Measurements from ENCODE around the gene ATAD3B. TPM values are rescaled to one million over a fixed set of nuclear protein-coding genes. Genes with fewer than 3 reads are reported as not detected.
"Not testable (repeated sequence)": the region's sequence is repeated elsewhere in the genome, so short reads cannot be mapped to it uniquely, and the experiment has no call there.

The ATAD3B gene
- total RNA-seq, 1 donor from 2014 or later = 63.0 TPM

GRCh38 chr1:1533894-1534291 lies 62.3 kb downstream of the ATAD3B start:
- not testable (repeated sequence) for H3K4me3 Mint-ChIP-seq (ENCODE audit: unreplicated experiment); H3K4me2 ChIP-seq (ENCODE audit: low read length); FAIRE-seq; H3K4me3 ChIP-seq (ENCODE audit: insufficient read depth, low read depth, low read length); H3K9ac ChIP-seq (ENCODE audit: low read length); H3K4me1 Mint-ChIP-seq (ENCODE audit: low read depth, unreplicated experiment); H3K4me1 ChIP-seq (ENCODE audit: insufficient read depth, low read length); H3K9me3 Mint-ChIP-seq (ENCODE audit: unreplicated experiment); DNase-seq (ENCODE audit: low read depth); H3K27me3 Mint-ChIP-seq (ENCODE audit: low read depth, unreplicated experiment); H2AFZ ChIP-seq (ENCODE audit: low read depth, low read length); H3K9me3 ChIP-seq (ENCODE audit: insufficient read depth, low read depth, low read length); H3K27ac Mint-ChIP-seq (ENCODE audit: unreplicated experiment); H3K27ac ChIP-seq (ENCODE audit: low read depth, low read length); H3K27me3 ChIP-seq (ENCODE audit: insufficient read depth, low read length)
- H3K36me3 ChIP-seq (ENCODE audit: insufficient read depth, low read length) = peaks cover 11% of the 10 kb centered on the region
- peaks cover 17% of the 10 kb centered on the region for H3K36me3 Mint-ChIP-seq (ENCODE audit: low read depth, unreplicated experiment)
- peaks cover 29% of the 10 kb centered on the region for H4K20me1 ChIP-seq (ENCODE audit: insufficient read depth, low read length)
- peaks cover 28% of the 10 kb centered on the region for H3K79me2 ChIP-seq (ENCODE audit: insufficient read depth, low read length)

GRCh38 chr1:1534401-1535154 lies 63.0 kb downstream of the ATAD3B start:
- Histone ChIP-seq H3K36me3 (ENCODE audit: insufficient read depth, low read length) (peaks cover 11% of the 10 kb centered on the region), H3K9ac (ENCODE audit: low read length) (no peak overlapping the region), H3K27ac (ENCODE audit: low read depth, low read length) (no peak overlapping the region), H3K79me2 (ENCODE audit: insufficient read depth, low read length) (peaks cover 35% of the 10 kb centered on the region), H3K27me3 (ENCODE audit: insufficient read depth, low read length) (no peaks in the 10 kb centered on the region), H4K20me1 (ENCODE audit: insufficient read depth, low read length) (peaks cover 33% of the 10 kb centered on the region), H3K4me3 (ENCODE audit: insufficient read depth, low read depth, low read length) (no peak overlapping the region), H3K4me1 (ENCODE audit: insufficient read depth, low read length) (peaks cover 7% of the 10 kb centered on the region), H3K9me3 (ENCODE audit: insufficient read depth, low read depth, low read length) (peaks cover 4% of the 10 kb centered on the region), H3K4me2 (ENCODE audit: low read length) (no peak overlapping the region), H2AFZ (ENCODE audit: low read depth, low read length) (no peak overlapping the region)
- Mint-ChIP-seq H3K4me1 (ENCODE audit: low read depth, unreplicated experiment) (peaks cover 4% of the 10 kb centered on the region), H3K36me3 (ENCODE audit: low read depth, unreplicated experiment) (peaks cover 17% of the 10 kb centered on the region), H3K27me3 (ENCODE audit: low read depth, unreplicated experiment) (no peaks in the 10 kb centered on the region), H3K27ac (ENCODE audit: unreplicated experiment) (no peak overlapping the region), H3K4me3 (ENCODE audit: unreplicated experiment) (no peak overlapping the region), H3K9me3 (ENCODE audit: unreplicated experiment) (peaks cover 8% of the 10 kb centered on the region)
- FAIRE-seq = no peak
- no peak for TF ChIP-seq EZH2 (IDR thresholded peaks at IDR 0.05; ENCODE audit: insufficient read depth, low read length)
- TF ChIP-seq, protein P1, sequence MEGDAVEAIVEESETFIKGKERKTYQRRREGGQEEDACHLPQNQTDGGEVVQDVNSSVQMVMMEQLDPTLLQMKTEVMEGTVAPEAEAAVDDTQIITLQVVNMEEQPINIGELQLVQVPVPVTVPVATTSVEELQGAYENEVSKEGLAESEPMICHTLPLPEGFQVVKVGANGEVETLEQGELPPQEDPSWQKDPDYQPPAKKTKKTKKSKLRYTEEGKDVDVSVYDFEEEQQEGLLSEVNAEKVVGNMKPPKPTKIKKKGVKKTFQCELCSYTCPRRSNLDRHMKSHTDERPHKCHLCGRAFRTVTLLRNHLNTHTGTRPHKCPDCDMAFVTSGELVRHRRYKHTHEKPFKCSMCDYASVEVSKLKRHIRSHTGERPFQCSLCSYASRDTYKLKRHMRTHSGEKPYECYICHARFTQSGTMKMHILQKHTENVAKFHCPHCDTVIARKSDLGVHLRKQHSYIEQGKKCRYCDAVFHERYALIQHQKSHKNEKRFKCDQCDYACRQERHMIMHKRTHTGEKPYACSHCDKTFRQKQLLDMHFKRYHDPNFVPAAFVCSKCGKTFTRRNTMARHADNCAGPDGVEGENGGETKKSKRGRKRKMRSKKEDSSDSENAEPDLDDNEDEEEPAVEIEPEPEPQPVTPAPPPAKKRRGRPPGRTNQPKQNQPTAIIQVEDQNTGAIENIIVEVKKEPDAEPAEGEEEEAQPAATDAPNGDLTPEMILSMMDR (IDR thresholded peaks at IDR 0.05; ENCODE audit: insufficient read depth, low read depth, low read length) = no peak
- DNase-seq (ENCODE audit: low read depth) = no peak

GRCh38 chr1:1535201-1536018 lies 63.8 kb downstream of the ATAD3B start:
- no peak for DNase-seq (ENCODE audit: low read depth)
- Histone ChIP-seq H3K79me2 (ENCODE audit: insufficient read depth, low read length) (peaks cover 35% of the 10 kb centered on the region), H3K27ac (ENCODE audit: low read depth, low read length) (no peak overlapping the region), H3K9ac (ENCODE audit: low read length) (no peak overlapping the region), H3K27me3 (ENCODE audit: insufficient read depth, low read length) (no peaks in the 10 kb centered on the region), H2AFZ (ENCODE audit: low read depth, low read length) (no peak overlapping the region), H3K36me3 (ENCODE audit: insufficient read depth, low read length) (peaks cover 8% of the 10 kb centered on the region), H3K4me3 (ENCODE audit: insufficient read depth, low read depth, low read length) (no peak overlapping the region), H3K9me3 (ENCODE audit: insufficient read depth, low read depth, low read length) (peaks cover 4% of the 10 kb centered on the region), H4K20me1 (ENCODE audit: insufficient read depth, low read length) (peaks cover 33% of the 10 kb centered on the region), H3K4me2 (ENCODE audit: low read length) (no peak overlapping the region), H3K4me1 (ENCODE audit: insufficient read depth, low read length) (peaks cover 8% of the 10 kb centered on the region)
- peaks cover 8% of the 10 kb centered on the region for H3K9me3 Mint-ChIP-seq (ENCODE audit: unreplicated experiment)
- no peak overlapping the region for H3K27ac Mint-ChIP-seq (ENCODE audit: unreplicated experiment)
- TF ChIP-seq, protein P1 (IDR thresholded peaks at IDR 0.05; ENCODE audit: insufficient read depth, low read depth, low read length) = no peak
- no peak for TF ChIP-seq EZH2 (IDR thresholded peaks at IDR 0.05; ENCODE audit: insufficient read depth, low read length)
- no peak overlapping the region for H3K4me3 Mint-ChIP-seq (ENCODE audit: unreplicated experiment)
- no peak for FAIRE-seq
- H3K36me3 Mint-ChIP-seq (ENCODE audit: low read depth, unreplicated experiment) = peaks cover 12% of the 10 kb centered on the region
- H3K4me1 Mint-ChIP-seq (ENCODE audit: low read depth, unreplicated experiment) = peaks cover 4% of the 10 kb centered on the region
- no peaks in the 10 kb centered on the region for H3K27me3 Mint-ChIP-seq (ENCODE audit: low read depth, unreplicated experiment)
